AG10803 (cell line): ENCODE results near the gene PMVK.
"Not testable (repeated sequence)": the region's sequence is repeated elsewhere in the genome, so short reads cannot be mapped to it uniquely, and the experiment has no call there.

Experiments used
- DNase-seq: peaks from one replicate; pipeline ENCODE4 v3.0.0; 2010; ENCODE audit warnings: low read depth
- H3K4me3 ChIP-seq: 2 replicates; pipeline ENCODE4 v1.5.1; 2011; ENCODE audit warnings: mild to moderate bottlenecking, low read length, control low read depth
- CTCF ChIP-seq: conservative IDR thresholded peaks from 2 replicates; pipeline ENCODE4 v1.5.1; 2011; ENCODE audit warnings: mild to moderate bottlenecking, low read length, control low read depth, inconsistent platforms

PMVK gene

GRCh38 chr1:154911691-154912550 is 24.6 kb downstream of the PMVK start:
- no peak overlapping the region for H3K4me3 ChIP-seq
- DNase-seq = peak; percentile 38
- TF ChIP-seq CTCF = no peak

GRCh38 chr1:154910851-154911250 is 25.7 kb downstream of the PMVK start:
- TF ChIP-seq CTCF = no peak
- H3K4me3 ChIP-seq = no peak overlapping the region
- no peak for DNase-seq

- no peak for DNase-seq
- no peak overlapping the region for H3K4me3 ChIP-seq
- no peak for TF ChIP-seq CTCF
Measured at GRCh38 chr1:154908937-154909336, 27.6 kb downstream of the PMVK start.

GRCh38 chr1:154908129-154908528 is 28.4 kb downstream of the PMVK start:
- not testable (repeated sequence) for H3K4me3 ChIP-seq, DNase-seq

- peak; percentile 50 for TF ChIP-seq CTCF
- H3K4me3 ChIP-seq = no peak overlapping the region
- peak; percentile 12 for DNase-seq
Measured at GRCh38 chr1:154906621-154907081, 29.9 kb downstream of the PMVK start.

- no peak overlapping the region for H3K4me3 ChIP-seq
- no peak for TF ChIP-seq CTCF
- peak; percentile 36 for DNase-seq
Measured at GRCh38 chr1:154902938-154903566, 33.5 kb downstream of the PMVK start.

GRCh38 chr1:154901591-154901990 is 34.9 kb downstream of the PMVK start:
- TF ChIP-seq CTCF = no peak
- DNase-seq = no peak
- no peak overlapping the region for H3K4me3 ChIP-seq
